ENCODE results near the gene GRM1.

GRM1 gene

DNA sequence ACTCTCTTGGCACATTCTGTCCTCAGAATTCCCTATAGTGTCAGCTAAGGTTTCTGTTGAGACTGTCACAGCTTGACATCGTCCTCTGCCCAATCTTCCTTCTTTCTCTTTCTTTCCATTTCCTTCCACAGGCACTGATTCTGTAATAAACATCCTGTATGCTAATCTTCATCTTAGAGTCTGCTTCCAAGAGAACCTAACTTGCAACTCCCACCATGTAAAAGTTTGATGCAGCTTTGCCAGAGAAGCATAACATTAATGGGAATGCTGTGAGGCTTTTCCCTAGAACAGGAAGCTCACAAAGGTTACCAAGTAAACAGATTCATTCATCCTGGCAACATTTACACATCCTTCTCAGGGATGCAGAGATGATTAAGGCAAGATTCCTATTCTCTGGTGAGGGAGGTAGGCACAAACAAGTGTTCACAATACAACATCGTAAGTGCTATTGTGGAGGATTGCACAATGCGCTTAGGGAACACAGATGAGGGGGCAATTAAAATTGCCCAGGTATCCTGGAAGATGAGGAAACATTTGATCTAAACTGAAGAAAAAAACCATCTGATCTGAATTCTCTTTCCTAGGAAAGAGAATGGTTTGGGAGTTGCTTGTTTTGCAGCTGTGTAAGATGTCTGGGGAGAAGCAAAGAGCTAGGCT, 74.7 kb downstream of the GRM1 start:
- DNase-seq (ENCODE audit: extremely low spot score) = no peak
- ChIA-PET CTCF (no interaction called here), POLR2A (no interaction called here)
- TF ChIP-seq TARDBP (IDR thresholded peaks at IDR 0.05) (no peak), ELF4 (IDR thresholded peaks at IDR 0.05) (no peak), LEF1 (IDR thresholded peaks at IDR 0.05; ENCODE audit: borderline replicate concordance) (no peak), SUZ12 (IDR thresholded peaks at IDR 0.05) (no peak), ZNF384 (IDR thresholded peaks at IDR 0.05) (no peak), CTBP1 (IDR thresholded peaks at IDR 0.05; ENCODE audit: borderline replicate concordance) (no peak), BHLHE40 (IDR thresholded peaks at IDR 0.05; ENCODE audit: borderline replicate concordance) (no peak), SP1 (IDR thresholded peaks at IDR 0.05) (no peak), ARNT (IDR thresholded peaks at IDR 0.05) (no peak), FOXK2 (IDR thresholded peaks at IDR 0.05) (no peak)
- TF ChIP-seq, protein P1, sequence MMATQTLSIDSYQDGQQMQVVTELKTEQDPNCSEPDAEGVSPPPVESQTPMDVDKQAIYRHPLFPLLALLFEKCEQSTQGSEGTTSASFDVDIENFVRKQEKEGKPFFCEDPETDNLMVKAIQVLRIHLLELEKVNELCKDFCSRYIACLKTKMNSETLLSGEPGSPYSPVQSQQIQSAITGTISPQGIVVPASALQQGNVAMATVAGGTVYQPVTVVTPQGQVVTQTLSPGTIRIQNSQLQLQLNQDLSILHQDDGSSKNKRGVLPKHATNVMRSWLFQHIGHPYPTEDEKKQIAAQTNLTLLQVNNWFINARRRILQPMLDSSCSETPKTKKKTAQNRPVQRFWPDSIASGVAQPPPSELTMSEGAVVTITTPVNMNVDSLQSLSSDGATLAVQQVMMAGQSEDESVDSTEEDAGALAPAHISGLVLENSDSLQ (IDR thresholded peaks at IDR 0.05) = no peak

DNA sequence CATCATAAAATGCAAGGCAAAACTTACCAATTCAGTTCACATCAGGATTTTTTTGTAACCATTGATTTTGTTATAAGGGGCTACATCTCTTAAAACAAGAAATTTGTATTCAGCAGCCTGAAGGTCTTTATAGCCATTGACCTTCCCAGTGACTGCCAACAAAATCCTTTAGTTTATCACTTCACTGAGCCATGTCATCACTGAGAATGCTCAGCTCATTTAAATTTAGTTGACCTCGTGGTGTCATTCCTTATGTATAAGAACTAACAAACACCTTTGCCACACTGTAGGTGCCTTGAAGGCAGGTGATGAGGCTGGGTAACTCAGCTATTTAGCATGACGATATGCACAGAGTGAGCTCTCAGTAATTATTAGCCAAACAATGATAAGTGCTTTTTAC, 77.7 kb downstream of the GRM1 start:
- ChIA-PET POLR2A (no interaction called here), CTCF (no interaction called here)
- no peak for DNase-seq (ENCODE audit: extremely low spot score)
- TF ChIP-seq ARNT (IDR thresholded peaks at IDR 0.05) = no peak
- TF ChIP-seq NFRKB (IDR thresholded peaks at IDR 0.05) = no peak
- no peak for TF ChIP-seq SUZ12 (IDR thresholded peaks at IDR 0.05)
- TF ChIP-seq FOXA1 (IDR thresholded peaks at IDR 0.05) = no peak
- no peak for TF ChIP-seq FOXK2 (IDR thresholded peaks at IDR 0.05)
- TF ChIP-seq LEF1 (IDR thresholded peaks at IDR 0.05; ENCODE audit: borderline replicate concordance) = no peak
- no peak for TF ChIP-seq L3MBTL2 (conservative IDR thresholded peaks at IDR 0.05)

DNA sequence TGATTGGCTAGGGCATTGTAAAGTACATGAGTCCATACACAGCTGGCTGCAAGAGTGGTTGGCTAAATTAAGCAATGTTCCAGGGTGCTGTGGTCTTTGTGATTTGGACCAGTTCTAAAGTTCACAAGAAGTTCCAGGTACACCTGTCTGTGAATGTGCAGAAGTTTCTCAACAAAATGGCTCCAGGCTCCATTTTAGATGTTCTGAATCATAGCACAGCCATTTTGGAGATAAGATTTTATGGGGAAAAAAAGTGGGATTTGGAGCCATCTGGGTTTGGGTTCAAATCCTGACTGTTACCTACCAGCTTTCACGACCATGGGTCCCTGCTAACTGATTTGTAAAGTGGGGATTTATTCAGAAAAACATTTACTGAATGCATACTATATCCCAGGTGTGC, 82.1 kb downstream of the GRM1 start:
- CTCF ChIA-PET = no interaction called here
- DNase-seq (ENCODE audit: extremely low spot score) = no peak
- no peak for TF ChIP-seq FOXK2 (IDR thresholded peaks at IDR 0.05)
- TF ChIP-seq FOXM1 (IDR thresholded peaks at IDR 0.05; ENCODE audit: borderline replicate concordance) = no peak
- no peak for TF ChIP-seq ARNT (IDR thresholded peaks at IDR 0.05)
- no peak for TF ChIP-seq CTBP1 (IDR thresholded peaks at IDR 0.05; ENCODE audit: borderline replicate concordance)
- no peak for TF ChIP-seq ZNF384 (IDR thresholded peaks at IDR 0.05)
- TF ChIP-seq BHLHE40 (IDR thresholded peaks at IDR 0.05; ENCODE audit: borderline replicate concordance) = no peak
- no peak for TF ChIP-seq HDGF (IDR thresholded peaks at IDR 0.05; ENCODE audit: borderline replicate concordance)
- TF ChIP-seq, protein P1 (IDR thresholded peaks at IDR 0.05) = no peak
- no peak for TF ChIP-seq TARDBP (IDR thresholded peaks at IDR 0.05)
- TF ChIP-seq FOXA1 (IDR thresholded peaks at IDR 0.05) = no peak
- TF ChIP-seq SUZ12 (IDR thresholded peaks at IDR 0.05) = no peak
- TF ChIP-seq SP1 (IDR thresholded peaks at IDR 0.05) = no peak
- TF ChIP-seq L3MBTL2 (conservative IDR thresholded peaks at IDR 0.05) = no peak
- no peak for TF ChIP-seq ELF4 (IDR thresholded peaks at IDR 0.05)
- no peak for TF ChIP-seq LEF1 (IDR thresholded peaks at IDR 0.05; ENCODE audit: borderline replicate concordance)
- no peak for TF ChIP-seq NFRKB (IDR thresholded peaks at IDR 0.05)
- POLR2A ChIA-PET = no interaction called here

DNA sequence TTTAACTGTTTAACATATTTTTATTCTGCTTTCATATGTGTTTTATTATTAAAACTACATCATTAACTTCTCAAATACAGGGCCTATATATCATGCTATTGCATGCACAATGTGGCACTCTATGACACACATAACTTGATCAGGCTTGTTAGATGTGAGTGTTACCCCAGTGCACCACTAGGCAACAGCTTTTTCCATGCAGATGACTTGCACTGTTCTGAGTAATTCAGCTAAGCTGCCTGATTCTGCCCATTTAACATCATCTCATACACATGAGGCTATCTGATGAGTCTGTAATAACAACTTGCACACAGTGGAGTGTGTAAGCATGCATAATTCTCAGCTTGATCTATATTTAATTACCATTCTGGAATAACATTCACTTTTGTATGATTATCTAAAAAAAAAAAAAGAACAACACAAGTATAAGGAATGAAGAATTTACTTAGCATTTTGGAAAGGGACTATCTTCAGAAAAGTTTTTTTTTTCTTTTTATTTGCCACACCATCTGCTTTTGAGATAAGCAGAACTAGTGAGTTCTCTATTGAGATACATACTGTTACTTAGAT, 83.1 kb downstream of the GRM1 start:
- TF ChIP-seq BHLHE40 (IDR thresholded peaks at IDR 0.05; ENCODE audit: borderline replicate concordance) (no peak), SP1 (IDR thresholded peaks at IDR 0.05) (no peak), HDGF (IDR thresholded peaks at IDR 0.05; ENCODE audit: borderline replicate concordance) (no peak), ELF4 (IDR thresholded peaks at IDR 0.05) (no peak), FOXK2 (IDR thresholded peaks at IDR 0.05) (no peak), SUZ12 (IDR thresholded peaks at IDR 0.05) (no peak), CTBP1 (IDR thresholded peaks at IDR 0.05; ENCODE audit: borderline replicate concordance) (no peak), TARDBP (IDR thresholded peaks at IDR 0.05) (no peak), ARNT (IDR thresholded peaks at IDR 0.05) (no peak), NFRKB (IDR thresholded peaks at IDR 0.05) (no peak), ZNF384 (IDR thresholded peaks at IDR 0.05) (no peak), FOXM1 (IDR thresholded peaks at IDR 0.05; ENCODE audit: borderline replicate concordance) (no peak), FOXA1 (IDR thresholded peaks at IDR 0.05) (no peak), LEF1 (IDR thresholded peaks at IDR 0.05; ENCODE audit: borderline replicate concordance) (no peak), L3MBTL2 (conservative IDR thresholded peaks at IDR 0.05) (no peak)
- TF ChIP-seq, protein P1 (IDR thresholded peaks at IDR 0.05) = no peak
- no peak for DNase-seq (ENCODE audit: extremely low spot score)
- CTCF ChIA-PET = no interaction called here
- POLR2A ChIA-PET = no interaction called here

DNA sequence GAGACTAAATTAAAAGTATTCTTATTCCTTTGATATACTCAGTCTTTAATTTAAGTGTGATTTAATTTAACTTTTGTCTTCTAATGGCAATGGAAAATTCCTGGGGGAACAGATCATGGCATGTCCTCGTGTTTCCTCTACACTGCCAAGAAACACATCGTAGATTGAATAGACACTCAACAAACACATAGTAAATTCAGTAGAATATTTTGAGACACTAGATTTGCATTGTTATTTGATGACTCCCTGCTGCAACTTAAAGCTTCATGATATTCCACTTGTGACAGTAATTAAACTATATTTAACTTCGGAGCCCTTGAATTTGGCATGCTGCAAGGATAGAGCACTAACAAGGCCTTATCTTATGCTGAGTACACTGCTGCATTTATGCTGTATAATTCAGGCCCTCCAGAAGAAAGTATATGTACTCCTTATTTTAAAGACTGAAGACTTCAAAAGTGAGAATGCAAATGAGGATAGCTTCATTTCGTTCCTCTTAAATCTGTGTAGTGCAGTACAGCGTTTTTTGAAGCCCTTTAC, 84.3 kb downstream of the GRM1 start:
- ChIA-PET CTCF (no interaction called here), POLR2A (no interaction called here)
- TF ChIP-seq ZNF384 (IDR thresholded peaks at IDR 0.05) (no peak), FOXM1 (IDR thresholded peaks at IDR 0.05; ENCODE audit: borderline replicate concordance) (no peak), BHLHE40 (IDR thresholded peaks at IDR 0.05; ENCODE audit: borderline replicate concordance) (no peak), FOXA1 (IDR thresholded peaks at IDR 0.05) (no peak), FOXK2 (IDR thresholded peaks at IDR 0.05) (no peak), ELF4 (IDR thresholded peaks at IDR 0.05) (no peak), ARNT (IDR thresholded peaks at IDR 0.05) (no peak), NFRKB (IDR thresholded peaks at IDR 0.05) (no peak), SUZ12 (IDR thresholded peaks at IDR 0.05) (no peak), HDGF (IDR thresholded peaks at IDR 0.05; ENCODE audit: borderline replicate concordance) (no peak)
- TF ChIP-seq, protein P1 (IDR thresholded peaks at IDR 0.05) = no peak
- no peak for DNase-seq (ENCODE audit: extremely low spot score)
